ENCODE data around the gene ZNF148.

- TF ChIP-seq POLR2A (IDR thresholded peaks at IDR 0.05; ENCODE audit: low read length) (no peak), GATA1 (IDR thresholded peaks at IDR 0.05; ENCODE audit: low read depth, low read length) (no peak)
These were observed 195.3 kb downstream of the ZNF148 start for GRCh38 chr3:125179884-125180240.

All from erythroblast (primary cell).